LNCaP clone FGC (cell line): Measurements from ENCODE around the gene LMNB1.
A peak's percentile ranks its signal among the peaks of the same experiment; 100 is the strongest.

Experiments used
- DNase-seq: peaks from one replicate; pipeline ENCODE4 v3.0.0-alpha.2; 2011; ENCODE audit warnings: low read depth
- H3K4me3 ChIP-seq: 2 replicates; pipeline ENCODE4 v1.5.1; 2011; ENCODE audit warnings: mild to moderate bottlenecking, low read depth, low read length, control low read depth
- CTCF ChIP-seq: IDR thresholded peaks from 2 replicates; pipeline ENCODE4 v1.5.1; 2012; ENCODE audit warnings: mild to moderate bottlenecking; ENCODE audit not compliant: control insufficient read depth, insufficient read depth; ENCODE audit errors: extremely low read depth

The LMNB1 gene

DNA sequence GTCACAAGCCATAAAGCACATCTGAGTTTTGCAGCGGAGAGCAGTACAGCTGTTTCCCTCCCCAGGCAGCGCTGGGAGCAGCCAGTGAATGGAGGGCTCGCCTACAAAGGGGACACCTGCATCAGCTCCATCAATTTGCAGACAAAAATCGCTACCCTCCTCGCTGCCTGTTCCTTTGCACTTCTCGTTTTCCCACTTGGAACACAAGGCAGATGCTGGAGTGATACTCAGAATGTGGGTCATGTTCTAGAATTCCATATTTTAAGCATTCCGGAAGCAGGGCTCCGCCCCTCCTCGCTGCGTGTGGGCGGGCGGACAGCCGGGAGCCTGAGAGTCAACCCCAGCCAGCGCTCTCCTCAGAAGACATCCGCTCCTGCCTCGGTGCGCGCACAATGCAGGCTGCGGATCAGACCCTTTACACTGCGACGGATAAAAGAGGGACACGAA is 92.1 kb downstream of the LMNB1 start:
- TF ChIP-seq CTCF, result no peak
- DNase-seq, result no peak

GRCh38 chr5:126871441-126871840 is 94.5 kb downstream of the LMNB1 start:
- DNase-seq, result no peak
- H3K4me3 ChIP-seq, result no peak overlapping the region
- TF ChIP-seq CTCF, result no peak

More for the DNA sequence above, 92.1 kb downstream of the LMNB1 start:
- H3K4me3 ChIP-seq, result no peak overlapping the region

- H3K4me3 ChIP-seq, result no peak overlapping the region
- DNase-seq, result no peak
- no peak for TF ChIP-seq CTCF
These were observed 95.8 kb downstream of the LMNB1 start for GRCh38 chr5:126872561-126873354.

- no peak for TF ChIP-seq CTCF
- H3K4me3 ChIP-seq, result no peak overlapping the region
- DNase-seq, result peak; percentile 80
These were observed 98.4 kb downstream of the LMNB1 start for GRCh38 chr5:126875303-126875785.

DNA sequence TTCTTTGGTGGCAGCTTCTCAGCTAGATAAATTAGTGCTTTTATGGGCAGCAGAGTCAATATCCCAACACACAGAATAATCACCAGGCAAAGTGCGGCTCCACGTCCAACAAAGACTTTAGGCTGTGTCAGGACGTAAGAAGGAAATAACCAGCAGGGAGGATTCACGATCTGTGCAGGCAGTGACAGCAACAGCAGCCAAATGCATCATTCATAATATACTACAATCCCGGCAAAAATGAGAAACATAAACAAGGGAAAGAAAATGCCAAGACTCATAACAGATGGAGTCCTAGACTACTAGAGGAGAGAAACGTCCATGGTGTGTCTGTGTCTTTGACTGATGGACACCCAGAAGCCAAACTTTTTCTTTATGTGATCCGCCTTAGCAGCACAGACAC is 100.7 kb downstream of the LMNB1 start:
- no peak for DNase-seq
- no peak for TF ChIP-seq CTCF

DNA sequence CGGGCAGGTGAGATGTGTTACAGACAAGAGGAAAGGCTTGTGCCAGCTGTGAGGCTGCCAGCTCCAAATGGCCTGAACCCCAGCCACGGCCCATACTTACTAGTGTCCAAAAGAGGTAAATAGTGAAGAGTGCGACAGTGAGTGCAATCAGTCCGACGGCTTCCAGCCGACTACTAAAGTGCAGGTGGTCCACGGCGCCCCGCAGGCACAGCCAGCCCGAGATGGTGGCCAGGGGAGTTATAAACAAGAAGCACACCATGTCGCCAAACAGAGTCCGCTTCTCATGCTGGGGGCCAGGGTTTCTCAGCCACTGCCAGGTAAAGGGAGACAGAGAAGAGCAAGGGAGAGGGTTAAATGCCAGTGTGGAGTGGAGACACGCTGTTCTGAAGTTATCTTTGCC is 101.1 kb downstream of the LMNB1 start:
- H3K4me3 ChIP-seq, result no peak overlapping the region
- no peak for DNase-seq
- no peak for TF ChIP-seq CTCF

More for the DNA sequence above, 100.7 kb downstream of the LMNB1 start:
- H3K4me3 ChIP-seq, result no peak overlapping the region

DNA sequence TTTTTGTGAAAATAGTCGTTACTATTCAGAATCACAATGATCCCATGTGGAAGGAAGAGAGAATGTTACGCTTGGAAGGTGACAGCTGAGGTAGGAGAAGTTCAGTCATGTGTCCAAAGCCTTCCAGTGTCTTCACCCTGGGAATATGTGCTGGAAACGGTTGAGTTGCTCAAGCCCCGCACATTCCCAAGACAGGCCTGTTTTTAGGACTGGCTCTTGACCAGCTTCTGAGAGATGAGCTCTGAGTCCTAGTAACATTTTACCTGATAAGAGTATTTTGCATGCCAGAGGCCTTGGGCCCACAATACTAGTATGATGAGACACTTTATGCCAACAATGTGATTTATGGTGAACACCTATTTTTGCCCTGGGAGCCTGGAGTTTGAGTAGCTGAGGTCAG is 101.7 kb downstream of the LMNB1 start:
- no peak for DNase-seq
- no peak for TF ChIP-seq CTCF
- no peak overlapping the region for H3K4me3 ChIP-seq
